OCI-LY1 (cell line): ENCODE results near the gene RIPK4.

Source experiments
- H2AFZ ChIP-seq: fragments of 200-600 bp; sonication (generic), shearing (Covaris generic); 2 replicates; pipeline ENCODE4 v1.6.0; 2014; ENCODE audit warnings: antibody characterized with exemption, mild to moderate bottlenecking, low read length
- H3F3A ChIP-seq: fragments of 200-600 bp; sonication (generic), shearing (Covaris generic); 2 replicates; pipeline ENCODE4 v1.6.0; 2014; ENCODE audit warnings: mild to moderate bottlenecking, antibody characterized with exemption, low read length, moderate library complexity; ENCODE audit not compliant: insufficient read depth
- H3K27ac ChIP-seq: fragments of 200-600 bp; sonication (generic); 2 replicates; pipeline ENCODE4 v1.5.1; 2014; ENCODE audit warnings: low read length, mixed run types, mild to moderate bottlenecking, low read depth; ENCODE audit not compliant: poor library complexity, severe bottlenecking
- H3K27me3 ChIP-seq: fragments of 200-600 bp; sonication (generic); 2 replicates; pipeline ENCODE4 v1.6.0; 2014; ENCODE audit warnings: antibody characterized with exemption, mild to moderate bottlenecking, low read length, moderate library complexity; ENCODE audit not compliant: insufficient read depth
- H3K36me3 ChIP-seq: fragments of 200-600 bp; sonication (generic); 2 replicates; pipeline ENCODE4 v1.6.1; 2014; ENCODE audit warnings: mild to moderate bottlenecking, antibody characterized with exemption, low read length, moderate library complexity, mixed read lengths; ENCODE audit not compliant: insufficient read depth
- H3K4me1 ChIP-seq: fragments of 200-600 bp; sonication (generic); 2 replicates; pipeline ENCODE4 v1.5.1; 2014; ENCODE audit warnings: mild to moderate bottlenecking, low read length, moderate library complexity; ENCODE audit not compliant: insufficient read depth, severe bottlenecking
- H3K4me2 ChIP-seq: fragments of 200-600 bp; sonication (generic), shearing (Covaris generic); 2 replicates; pipeline ENCODE4 v1.6.1; 2014; ENCODE audit warnings: low read length
- H3K4me3 ChIP-seq: fragments of 200-600 bp; sonication (generic); 2 replicates; pipeline ENCODE4 v1.5.1; 2014; ENCODE audit warnings: low read length, low read depth, mild to moderate bottlenecking, mixed read lengths; ENCODE audit not compliant: poor library complexity, severe bottlenecking
- H3K79me2 ChIP-seq: fragments of 200-600 bp; shearing (Covaris generic); 2 replicates; pipeline ENCODE4 v1.6.1; 2016; ENCODE audit warnings: mixed run types, low read length, mixed read lengths; ENCODE audit not compliant: insufficient read depth
- H3K9ac ChIP-seq: fragments of 200-600 bp; sonication (generic), shearing (Covaris generic); 2 replicates; pipeline ENCODE4 v1.6.1; 2014; ENCODE audit warnings: mild to moderate bottlenecking, low read length, mixed read lengths
- H3K9me2 ChIP-seq: fragments of 200-600 bp; sonication (generic), shearing (Covaris generic); 2 replicates; pipeline ENCODE4 v1.6.1; 2014; ENCODE audit warnings: low read depth, mild to moderate bottlenecking, low read length, mixed read lengths
- H3K9me3 ChIP-seq: fragments of 200-600 bp; shearing (Covaris generic); 2 replicates; pipeline ENCODE4 v1.6.1; 2014; ENCODE audit warnings: low read length, mixed read lengths
- H4K20me1 ChIP-seq: fragments of 200-600 bp; sonication (generic), shearing (Covaris generic); 2 replicates; pipeline ENCODE4 v1.6.0; 2016; ENCODE audit warnings: mild to moderate bottlenecking, low read length; ENCODE audit not compliant: insufficient read depth
- CTCF ChIP-seq: fragments of 200-600 bp; sonication (generic), shearing (Covaris generic); IDR thresholded peaks from 2 replicates; pipeline ENCODE4 v1.5.1; 2017; ENCODE audit warnings: mild to moderate bottlenecking, antibody characterized with exemption, low read length, moderate library complexity, mixed read lengths
- EZH2 ChIP-seq: fragments of 200-600 bp; sonication (generic), shearing (Covaris generic); IDR thresholded peaks from 2 replicates; pipeline ENCODE4 v1.8.0; 2017; ENCODE audit warnings: borderline replicate concordance, mixed run types, mild to moderate bottlenecking, antibody characterized with exemption, low read length, moderate library complexity, mixed read lengths

The RIPK4 gene

DNA sequence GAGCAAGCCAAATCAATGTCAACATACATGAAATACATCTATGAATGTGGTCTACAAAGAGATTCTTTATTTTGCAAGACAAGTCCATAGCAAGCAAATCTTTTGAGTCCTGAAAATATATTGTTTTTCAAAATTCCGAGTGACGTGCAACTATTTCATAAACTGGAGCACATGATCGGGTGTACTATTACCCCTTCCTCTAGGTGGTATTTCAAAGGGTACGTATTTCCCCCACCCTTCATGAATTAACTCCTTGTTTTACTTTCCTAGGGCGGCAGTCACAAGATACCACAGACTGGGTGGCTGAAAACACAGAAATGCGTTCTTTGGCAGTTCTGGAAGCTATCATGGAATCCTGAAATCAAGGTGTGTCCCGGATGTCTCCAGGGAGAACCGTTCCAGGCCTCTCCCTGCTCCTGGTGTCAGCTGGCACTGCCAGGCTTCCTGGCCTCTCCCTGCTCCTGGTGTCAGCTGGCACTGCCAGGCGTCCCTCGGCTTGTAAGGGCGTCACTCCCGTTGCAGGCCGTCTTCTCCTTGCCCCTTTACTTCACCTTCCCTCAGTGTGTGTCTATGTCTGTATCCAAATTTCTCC is 55.3 kb downstream of the RIPK4 start:
- H2AFZ ChIP-seq = no peak overlapping the region
- no peak overlapping the region for H3K27ac ChIP-seq
- no peak overlapping the region for H3K4me3 ChIP-seq
- H3K36me3 ChIP-seq = no peaks in the 10 kb centered on the region
- H3K9ac ChIP-seq = no peak overlapping the region
- no peaks in the 10 kb centered on the region for H3K9me2 ChIP-seq
- H3K4me2 ChIP-seq = no peak overlapping the region
- TF ChIP-seq EZH2 (no peak), CTCF (no peak)
- no peaks in the 10 kb centered on the region for H4K20me1 ChIP-seq
- no peaks in the 10 kb centered on the region for H3F3A ChIP-seq
- H3K79me2 ChIP-seq = no peaks in the 10 kb centered on the region
- H3K27me3 ChIP-seq = peaks cover 3% of the 10 kb centered on the region; the same call in 1 of the 2 replicates
- H3K4me1 ChIP-seq = no peaks in the 10 kb centered on the region
- no peaks in the 10 kb centered on the region for H3K9me3 ChIP-seq

DNA sequence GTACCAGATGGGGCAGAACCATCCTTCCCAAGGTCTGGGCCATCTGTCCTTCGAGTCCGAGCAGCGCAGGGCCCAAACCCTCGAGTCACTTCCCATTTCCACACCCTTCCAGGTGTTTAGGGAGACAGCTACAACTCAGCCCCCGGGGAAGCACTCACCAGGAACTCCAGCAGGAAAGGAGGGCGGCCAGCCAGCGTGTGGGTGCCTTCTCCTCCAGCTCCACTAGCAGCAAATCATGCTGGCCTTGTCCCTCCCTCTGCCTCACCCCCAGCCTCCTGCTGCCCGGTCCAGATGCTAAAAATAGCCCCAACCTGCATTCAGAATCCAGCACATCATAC is 56.1 kb downstream of the RIPK4 start:
- no peaks in the 10 kb centered on the region for H3K4me1 ChIP-seq
- H2AFZ ChIP-seq = no peak overlapping the region
- H3K9me2 ChIP-seq = no peaks in the 10 kb centered on the region
- no peaks in the 10 kb centered on the region for H3K9me3 ChIP-seq
- H3K27ac ChIP-seq = no peak overlapping the region
- no peaks in the 10 kb centered on the region for H3F3A ChIP-seq
- no peak overlapping the region for H3K4me2 ChIP-seq
- H3K36me3 ChIP-seq = no peaks in the 10 kb centered on the region
- no peak overlapping the region for H3K9ac ChIP-seq
- no peak for TF ChIP-seq EZH2
- TF ChIP-seq CTCF = no peak
- H4K20me1 ChIP-seq = no peaks in the 10 kb centered on the region
- no peaks in the 10 kb centered on the region for H3K79me2 ChIP-seq
- no peak overlapping the region for H3K4me3 ChIP-seq
- H3K27me3 ChIP-seq = peaks cover 3% of the 10 kb centered on the region; the same call in 1 of the 2 replicates

- no peak overlapping the region for H2AFZ ChIP-seq
Measured at GRCh38 chr21:41709965-41710822, 56.7 kb downstream of the RIPK4 start.

More at GRCh38 chr21:41709965-41710822, 56.7 kb downstream of the RIPK4 start:
- Histone ChIP-seq H3K4me2 (no peak overlapping the region), H3K79me2 (no peaks in the 10 kb centered on the region), H3K27ac (no peak overlapping the region), H3K4me1 (no peaks in the 10 kb centered on the region), H3K9me2 (no peaks in the 10 kb centered on the region), H4K20me1 (no peaks in the 10 kb centered on the region), H3F3A (no peaks in the 10 kb centered on the region), H3K9ac (no peak overlapping the region), H3K9me3 (no peaks in the 10 kb centered on the region), H3K27me3 (peaks cover 3% of the 10 kb centered on the region; the same call in 1 of the 2 replicates), H3K4me3 (no peak overlapping the region), H3K36me3 (no peaks in the 10 kb centered on the region)
- no peak for TF ChIP-seq CTCF
- TF ChIP-seq EZH2 = no peak
